PFSK-1 (cell line): ENCODE results near the gene CIAO3.

ENCODE experiments used
- FOXP2 ChIP-seq: optimal IDR thresholded peaks from 2 replicates; pipeline ENCODE3; 2011; ENCODE audit warnings: borderline replicate concordance, control low read depth, inconsistent platforms; ENCODE audit not compliant: insufficient read depth; ENCODE audit errors: extremely low read length, extremely low read depth
- POLR2AphosphoS5 ChIP-seq: IDR thresholded peaks from 2 replicates; pipeline ENCODE4 v1.6.1; 2012; ENCODE audit warnings: low read depth, mild to moderate bottlenecking, control low read depth, low read length, moderate library complexity
- SIN3A ChIP-seq: IDR thresholded peaks from 2 replicates; pipeline ENCODE4 v1.6.1; 2012; ENCODE audit warnings: mild to moderate bottlenecking, low read length, moderate library complexity, borderline replicate concordance; ENCODE audit not compliant: insufficient read depth
- TAF1 ChIP-seq: IDR thresholded peaks from 2 replicates; pipeline ENCODE4 v1.6.1; 2012; ENCODE audit warnings: low read length, control low read depth, borderline replicate concordance; ENCODE audit not compliant: insufficient read depth
- TF ChIP-seq, protein P1 (sequence below), 2 experiments: IDR thresholded peaks; 2 replicates each; pipeline versions ENCODE4 v1.6.1 to v1.8.0; 2011 to 2012; ENCODE audit warnings: low read depth in 2 of 2, low read length in 2 of 2, control low read depth in 1 of 2, inconsistent platforms in 1 of 2, mild to moderate bottlenecking in 1 of 2, moderate library complexity in 1 of 2; ENCODE audit not compliant: insufficient read depth in 1 of 2

The CIAO3 gene

DNA sequence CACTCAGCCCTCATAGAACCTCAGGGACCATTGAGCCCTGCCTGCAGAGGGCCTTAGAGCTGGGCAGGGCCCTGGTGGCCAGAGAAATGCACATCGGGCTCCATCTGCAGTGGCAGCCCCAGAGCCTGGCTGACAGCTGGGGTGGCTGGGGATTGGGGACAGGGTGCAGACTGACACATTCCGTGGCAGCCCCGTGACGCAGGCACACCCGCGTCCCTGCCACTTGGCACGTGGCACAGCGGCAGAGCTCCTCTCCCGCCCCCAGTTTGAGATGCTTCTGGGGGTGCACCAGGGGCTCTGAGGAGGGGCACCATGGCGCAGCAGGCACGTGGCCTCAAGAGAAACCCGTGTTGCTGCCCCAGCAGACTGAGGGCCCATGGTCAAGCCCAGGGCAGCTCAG, 37.4 kb downstream of the CIAO3 start:
- no peak for TF ChIP-seq TAF1

DNA sequence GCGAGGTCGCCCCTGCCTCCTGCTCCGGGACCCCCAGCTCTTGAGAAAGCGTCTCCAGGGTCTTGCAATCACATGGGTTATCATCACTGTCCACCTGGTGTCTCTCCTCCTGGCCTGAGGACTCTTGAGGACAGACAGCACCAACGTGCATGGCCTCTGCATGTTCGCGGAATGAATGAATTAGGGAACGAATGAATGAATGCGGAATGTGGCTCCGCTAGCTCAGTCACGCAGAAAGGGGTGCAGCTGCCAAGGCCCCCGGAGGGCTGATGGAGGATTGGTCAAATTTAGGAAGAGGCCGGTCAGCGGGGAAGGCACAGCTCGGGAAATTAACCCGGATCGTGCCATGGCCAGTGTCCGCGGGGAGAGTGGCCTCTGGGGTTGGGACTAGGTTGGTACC, 38.5 kb downstream of the CIAO3 start:
- TF ChIP-seq, protein P1, sequence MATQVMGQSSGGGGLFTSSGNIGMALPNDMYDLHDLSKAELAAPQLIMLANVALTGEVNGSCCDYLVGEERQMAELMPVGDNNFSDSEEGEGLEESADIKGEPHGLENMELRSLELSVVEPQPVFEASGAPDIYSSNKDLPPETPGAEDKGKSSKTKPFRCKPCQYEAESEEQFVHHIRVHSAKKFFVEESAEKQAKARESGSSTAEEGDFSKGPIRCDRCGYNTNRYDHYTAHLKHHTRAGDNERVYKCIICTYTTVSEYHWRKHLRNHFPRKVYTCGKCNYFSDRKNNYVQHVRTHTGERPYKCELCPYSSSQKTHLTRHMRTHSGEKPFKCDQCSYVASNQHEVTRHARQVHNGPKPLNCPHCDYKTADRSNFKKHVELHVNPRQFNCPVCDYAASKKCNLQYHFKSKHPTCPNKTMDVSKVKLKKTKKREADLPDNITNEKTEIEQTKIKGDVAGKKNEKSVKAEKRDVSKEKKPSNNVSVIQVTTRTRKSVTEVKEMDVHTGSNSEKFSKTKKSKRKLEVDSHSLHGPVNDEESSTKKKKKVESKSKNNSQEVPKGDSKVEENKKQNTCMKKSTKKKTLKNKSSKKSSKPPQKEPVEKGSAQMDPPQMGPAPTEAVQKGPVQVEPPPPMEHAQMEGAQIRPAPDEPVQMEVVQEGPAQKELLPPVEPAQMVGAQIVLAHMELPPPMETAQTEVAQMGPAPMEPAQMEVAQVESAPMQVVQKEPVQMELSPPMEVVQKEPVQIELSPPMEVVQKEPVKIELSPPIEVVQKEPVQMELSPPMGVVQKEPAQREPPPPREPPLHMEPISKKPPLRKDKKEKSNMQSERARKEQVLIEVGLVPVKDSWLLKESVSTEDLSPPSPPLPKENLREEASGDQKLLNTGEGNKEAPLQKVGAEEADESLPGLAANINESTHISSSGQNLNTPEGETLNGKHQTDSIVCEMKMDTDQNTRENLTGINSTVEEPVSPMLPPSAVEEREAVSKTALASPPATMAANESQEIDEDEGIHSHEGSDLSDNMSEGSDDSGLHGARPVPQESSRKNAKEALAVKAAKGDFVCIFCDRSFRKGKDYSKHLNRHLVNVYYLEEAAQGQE (IDR thresholded peaks at IDR 0.05; ENCODE audit: insufficient read depth in 1 of 2, low read depth in 2 of 2, low read length in 2 of 2), result no peak
- TF ChIP-seq TAF1 (no peak), FOXP2 (no peak), POLR2AphosphoS5 (no peak), SIN3A (no peak)

DNA sequence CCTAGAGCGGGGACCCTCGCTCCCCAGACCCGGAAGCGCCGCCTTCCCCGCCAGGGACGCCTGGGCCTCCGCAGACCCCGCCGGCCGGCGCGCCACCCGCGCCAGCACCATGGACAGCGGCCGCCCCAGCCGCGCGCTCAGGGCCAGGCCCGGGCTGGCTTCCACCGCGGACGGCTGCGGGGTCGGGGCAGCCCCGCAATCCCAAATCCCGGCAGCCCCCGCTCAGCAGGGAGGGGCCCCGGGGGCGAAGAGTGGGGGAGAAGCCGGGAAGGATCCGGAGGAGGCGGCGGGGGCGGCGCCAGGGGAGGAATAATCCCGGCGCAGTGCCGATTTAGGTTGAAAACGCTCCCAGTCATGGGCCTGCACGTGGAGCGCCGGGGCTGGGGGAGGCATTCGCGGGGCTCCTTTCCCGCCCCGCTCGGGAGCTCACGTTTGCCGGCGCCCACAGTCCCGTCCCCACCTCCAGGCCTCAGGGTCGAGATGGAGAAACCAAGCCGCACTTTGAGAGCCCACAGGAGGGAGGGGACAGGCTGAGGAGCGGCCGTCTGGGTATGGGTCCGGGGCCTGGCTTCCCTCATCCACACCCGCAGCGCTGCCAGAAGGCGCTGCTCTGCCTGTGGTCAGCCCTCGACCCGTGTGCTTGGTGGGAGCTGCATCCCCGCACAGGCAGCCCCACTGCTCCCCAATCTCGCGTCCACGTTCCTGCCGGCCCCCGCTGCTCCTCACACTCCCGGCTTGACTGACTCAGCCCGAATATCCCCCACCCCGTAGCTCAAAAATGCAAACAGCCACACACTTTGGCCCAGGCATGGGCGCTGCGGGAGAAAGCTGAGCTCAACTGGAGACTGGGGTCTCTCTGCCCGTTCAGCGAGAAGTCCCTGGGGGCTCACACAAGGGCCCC, 39.9 kb downstream of the CIAO3 start:
- TF ChIP-seq TAF1, result no peak
- TF ChIP-seq, protein P1 (IDR thresholded peaks at IDR 0.05; ENCODE audit: insufficient read depth in 1 of 2, low read depth in 2 of 2, low read length in 2 of 2), result peak; percentile 90 to 98

DNA sequence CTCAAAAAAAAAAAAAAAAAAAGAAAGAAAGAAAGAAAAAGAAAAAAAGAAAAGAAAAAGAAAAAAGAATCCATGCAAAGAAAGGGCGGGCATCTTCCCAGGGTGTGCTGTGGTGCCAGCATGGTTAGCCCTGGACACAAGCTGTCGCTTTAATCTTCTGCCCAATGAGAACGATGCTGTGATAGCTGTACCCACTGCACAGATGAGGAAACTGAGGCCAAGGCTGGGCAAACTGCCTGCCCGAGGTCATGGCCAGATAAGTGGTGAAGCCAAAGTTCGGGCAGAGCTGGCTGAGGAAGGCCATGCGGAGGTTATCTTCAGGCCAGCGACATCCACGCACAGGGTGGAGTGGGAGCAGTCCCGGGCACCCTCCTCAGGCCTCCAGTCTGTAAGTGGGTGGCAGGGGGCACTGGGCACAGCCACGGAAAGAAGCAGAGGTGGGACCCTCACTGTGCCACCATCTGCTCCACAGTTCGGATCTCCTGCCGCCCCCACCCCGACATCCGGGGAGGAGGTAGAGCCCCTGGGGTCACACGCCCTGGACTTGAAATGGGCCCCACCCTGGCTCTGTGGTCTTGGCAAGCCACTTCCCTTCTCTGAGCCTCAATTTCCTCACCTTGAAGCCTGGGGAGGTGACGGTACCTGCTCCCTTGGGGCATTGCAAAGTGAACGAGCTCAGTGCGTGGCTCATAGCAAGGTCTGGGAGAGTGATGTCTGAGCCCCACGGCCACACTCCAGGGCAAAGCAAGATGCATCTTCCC, 41.7 kb downstream of the CIAO3 start:
- TF ChIP-seq FOXP2 (no peak), POLR2AphosphoS5 (no peak), TAF1 (no peak), SIN3A (no peak)
- TF ChIP-seq, protein P1 (IDR thresholded peaks at IDR 0.05; ENCODE audit: insufficient read depth in 1 of 2, low read depth in 2 of 2, low read length in 2 of 2), result no peak

DNA sequence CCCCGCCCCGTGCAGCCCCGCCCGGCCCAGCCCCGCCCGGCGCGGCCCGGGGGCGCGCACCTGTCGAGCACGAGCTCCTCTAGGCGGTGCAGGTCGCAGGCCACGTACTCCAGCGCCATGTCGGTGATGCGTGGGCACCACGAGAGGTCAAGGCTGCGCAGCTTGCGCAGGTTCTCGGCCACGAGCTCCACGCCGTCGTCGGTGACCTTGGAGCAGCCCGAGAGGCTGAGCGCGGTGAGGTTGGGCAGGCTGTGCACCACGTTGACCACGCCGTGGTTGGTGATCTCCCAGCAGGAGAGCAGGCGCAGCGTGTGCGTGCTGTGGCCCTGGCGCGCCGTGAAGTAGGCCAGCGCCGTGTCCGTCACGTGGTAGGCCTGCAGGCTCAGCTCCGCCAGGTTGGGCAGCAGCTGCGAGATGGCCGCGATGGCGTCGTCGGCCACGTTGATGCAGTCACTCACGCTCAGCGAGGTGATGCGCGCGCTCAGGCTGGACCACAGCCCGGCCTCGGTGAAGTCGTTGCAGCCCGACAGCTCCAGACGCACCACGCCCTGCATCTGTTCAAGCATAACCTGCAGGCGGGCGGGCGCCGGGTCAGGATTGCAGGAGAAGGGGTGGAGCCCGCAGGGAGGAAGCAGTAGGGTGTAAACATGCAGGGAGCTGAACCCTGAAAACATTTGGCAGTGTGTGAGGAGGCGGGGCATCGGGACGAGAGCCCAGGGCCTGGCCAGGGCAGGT, 45.3 kb downstream of the CIAO3 start:
- TF ChIP-seq FOXP2 (no peak), TAF1 (no peak), SIN3A (no peak), POLR2AphosphoS5 (no peak)
- TF ChIP-seq, protein P1 (IDR thresholded peaks at IDR 0.05; ENCODE audit: insufficient read depth in 1 of 2, low read depth in 2 of 2, low read length in 2 of 2), result no peak
